BJ (cell line): ENCODE measurements around the gene EZR. TPM values are rescaled to one million over a fixed set of nuclear protein-coding genes. Genes with fewer than 3 reads are reported as not detected.

ENCODE experiments used
- CTCF ChIA-PET: fragments of 350-600 bp; formaldehyde crosslinking; extraction: SDS; loops from one replicate; lab custom pipeline; 2021; ENCODE audit warnings: antibody characterized with exemption, inconsistent platforms; lab: Yijun Ruan, JAX
- POLR2A ChIA-PET: fragments of 300-600 bp; sonication (Branson Sonifier 250); formaldehyde crosslinking; extraction: SDS; loops from one replicate; lab custom pipeline; 2021; ENCODE audit warnings: antibody characterized with exemption; lab: Charles Lee
- DNase-seq: peaks from one replicate; pipeline ENCODE4 v3.0.0-alpha.2; 2011; ENCODE audit warnings: low read depth
- H3K27me3 ChIP-seq: 2 replicates; pipeline ENCODE4 v1.6.0; 2011; ENCODE audit warnings: low read length; ENCODE audit not compliant: control insufficient read depth, insufficient read depth
- H3K36me3 ChIP-seq: 2 replicates; pipeline ENCODE4 v1.5.1; 2011; ENCODE audit warnings: low read length; ENCODE audit not compliant: control insufficient read depth, insufficient read depth
- H3K4me3 ChIP-seq: 2 replicates; pipeline ENCODE4 v1.5.1; 2011; ENCODE audit warnings: low read depth, mild to moderate bottlenecking, control low read depth, low read length
- CTCF ChIP-seq: IDR thresholded peaks from 2 replicates; pipeline ENCODE4 v1.5.1; 2011; ENCODE audit warnings: low read depth, mild to moderate bottlenecking, control low read depth, inconsistent platforms, low read length, moderate library complexity; ENCODE audit not compliant: insufficient read depth
- polyA plus RNA-seq: library from polyadenylated mRNA; depleted of rRNA; stranded (reverse); fragments of >200 nt; gene quantifications from 2 replicates; pipeline ENCODE4 v1.2.3, GENCODE V29; 2011

Gene EZR
- polyA plus RNA-seq, 1 experiment, result 117 TPM

- TF ChIP-seq CTCF, result no peak
- Histone ChIP-seq H3K4me3 (no peak overlapping the region), H3K27me3 (no peaks in the 10 kb centered on the region), H3K36me3 (peaks cover 51% of the 10 kb centered on the region)
- POLR2A ChIA-PET, result no interaction called here
- CTCF ChIA-PET, result interaction anchor here (1.0 to 1.1 kb wide), 3 partner anchors 8 to 18 kb away, joined by 3 read pairs; no protein-coding TSS in a partner anchor
- DNase-seq, result no peak
Observed at GRCh38 chr6:158772172-158772571, 47.0 kb downstream of the EZR start.

- CTCF ChIA-PET, result interaction anchor here (0.7 to 1.1 kb wide), 2 partner anchors 13 to 189 kb away, joined by 3 read pairs; no protein-coding TSS in a partner anchor
- POLR2A ChIA-PET, result no interaction called here
- H3K27me3 ChIP-seq, result no peaks in the 10 kb centered on the region
- H3K4me3 ChIP-seq, result no peak overlapping the region
- no peak for TF ChIP-seq CTCF
- H3K36me3 ChIP-seq, result peaks cover 56% of the 10 kb centered on the region
- DNase-seq, result no peak
Observed at GRCh38 chr6:158771399-158772152, 47.6 kb downstream of the EZR start.

GRCh38 chr6:158770533-158771330 lies 48.4 kb downstream of the EZR start:
- CTCF ChIA-PET, result interaction anchor here (0.7 to 1.1 kb wide), 3 partner anchors 14 to 190 kb away, joined by 3 read pairs; no protein-coding TSS in a partner anchor
- no peaks in the 10 kb centered on the region for H3K27me3 ChIP-seq

GRCh38 chr6:158769771-158770432 lies 49.3 kb downstream of the EZR start:
- H3K36me3 ChIP-seq, result peaks cover 57% of the 10 kb centered on the region
- DNase-seq, result no peak
- ChIA-PET CTCF (interaction anchor here (1.0 kb wide), 1 partner anchor 24 kb away, joined by 3 read pairs; no protein-coding TSS in a partner anchor), POLR2A (no interaction called here)
- no peaks in the 10 kb centered on the region for H3K27me3 ChIP-seq
- no peak overlapping the region for H3K4me3 ChIP-seq
- TF ChIP-seq CTCF, result no peak

More at GRCh38 chr6:158770533-158771330, 48.4 kb downstream of the EZR start:
- H3K36me3 ChIP-seq, result peaks cover 54% of the 10 kb centered on the region
- TF ChIP-seq CTCF, result no peak
- H3K4me3 ChIP-seq, result no peak overlapping the region
- no peak for DNase-seq
- POLR2A ChIA-PET, result no interaction called here
